ENCODE results near the gene TLR9. TPM values are rescaled to one million over a fixed set of nuclear protein-coding genes. Genes with fewer than 3 reads are reported as not detected.
A peak's percentile ranks its signal among the peaks of the same experiment; 100 is the strongest.

TLR9 gene
- total RNA-seq, 1 experiment from 2014 or later = not detected

- no peak for ATAC-seq
- Mint-ChIP-seq H3K9me3 (no peaks in the 10 kb centered on the region), H3K4me3 (no peak overlapping the region), H3K4me1 (peaks cover 9% of the 10 kb centered on the region), H3K36me3 (no peaks in the 10 kb centered on the region), H3K27me3 (ENCODE audit: low read depth) (no peaks in the 10 kb centered on the region), H3K27ac (no peak overlapping the region; the same call in 1 of the 2 replicates)
- TF ChIP-seq HMGXB4 (CRISPR knock-in tag; IDR thresholded peaks at IDR 0.05) (no peak), ESRRA (CRISPR knock-in tag; IDR thresholded peaks at IDR 0.05; ENCODE audit: borderline replicate concordance) (no peak), FOXK1 (CRISPR knock-in tag; IDR thresholded peaks at IDR 0.05) (no peak), NFE2L1 (CRISPR knock-in tag; IDR thresholded peaks at IDR 0.05) (no peak), GTF2I (CRISPR knock-in tag; conservative IDR thresholded peaks at IDR 0.05) (no peak)
- no peak for DNase-seq (ENCODE audit: low spot score)
- POLR2A ChIA-PET = no interaction called here
- CTCF ChIA-PET = interaction anchor here (0.5 to 11.5 kb wide), 5 partner anchors 11 to 161 kb away, joined by 3 to 222 read pairs (median 73); partner anchors contain the start of gene TWF2
These were observed 1.7 kb downstream of the TLR9 start for GRCh38 chr3:52223449-52224408.

GRCh38 chr3:52222319-52223221 is 2.9 kb downstream of the TLR9 start:
- H3K4me3 Mint-ChIP-seq = no peak overlapping the region
- ChIA-PET POLR2A (interaction anchor here (0.6 to 0.9 kb wide), 2 partner anchors 15 to 18 kb away, joined by 3 read pairs; no protein-coding TSS in a partner anchor), CTCF (interaction anchor here (0.5 to 11.5 kb wide), 12 partner anchors 12 to 190 kb away, joined by 3 to 222 read pairs (median 20); partner anchors contain the start of genes PPM1M, TWF2 and WDR82)
- no peaks in the 10 kb centered on the region for H3K27me3 Mint-ChIP-seq (ENCODE audit: low read depth)
- peaks cover 9% of the 10 kb centered on the region for H3K4me1 Mint-ChIP-seq
- no peaks in the 10 kb centered on the region for H3K9me3 Mint-ChIP-seq
- H3K27ac Mint-ChIP-seq = peak overlapping the region; percentile 68; the same call in 1 of the 2 replicates
- no peak for TF ChIP-seq HMGA2 (CRISPR knock-in tag; IDR thresholded peaks at IDR 0.05)
- TF ChIP-seq GTF2I (CRISPR knock-in tag; conservative IDR thresholded peaks at IDR 0.05) = no peak
- ATAC-seq = no peak
- no peaks in the 10 kb centered on the region for H3K36me3 Mint-ChIP-seq
- DNase-seq (ENCODE audit: low spot score) = no peak

- no peak for TF ChIP-seq KAT7 (CRISPR knock-in tag; IDR thresholded peaks at IDR 0.05; ENCODE audit: borderline replicate concordance)
- 0 out of 2 replicates have a peak, but pooled peaks have one; percentile 39 for TF ChIP-seq RELA (CRISPR knock-in tag; IDR thresholded peaks at IDR 0.05; ENCODE audit: borderline replicate concordance)
- ATAC-seq (no peak), DNase-seq (ENCODE audit: low spot score) (no peak)
- Mint-ChIP-seq H3K27ac (no peak overlapping the region), H3K9me3 (no peaks in the 10 kb centered on the region), H3K4me3 (no peak overlapping the region), H3K27me3 (ENCODE audit: low read depth) (no peaks in the 10 kb centered on the region), H3K36me3 (no peaks in the 10 kb centered on the region), H3K4me1 (peaks cover 9% of the 10 kb centered on the region)
- POLR2A ChIA-PET = interaction anchor here (0.6 to 0.9 kb wide), 2 partner anchors 16 to 19 kb away, joined by 3 read pairs; no protein-coding TSS in a partner anchor
- CTCF ChIA-PET = interaction anchor here (0.5 to 11.5 kb wide), 31 partner anchors 13 to 225 kb away, joined by 3 to 222 read pairs (median 11); partner anchors contain the start of genes PPM1M, TWF2 and WDR82
These were observed 3.7 kb downstream of the TLR9 start for GRCh38 chr3:52221563-52222318.

- H3K36me3 Mint-ChIP-seq = peaks cover 2% of the 10 kb centered on the region; the same call in 1 of the 2 replicates
- H3K4me3 Mint-ChIP-seq = no peak overlapping the region
- no peaks in the 10 kb centered on the region for H3K27me3 Mint-ChIP-seq (ENCODE audit: low read depth)
- H3K9me3 Mint-ChIP-seq = no peaks in the 10 kb centered on the region
- ChIA-PET CTCF (interaction anchor here (0.5 to 11.5 kb wide), 74 partner anchors 9 to 540 kb away, joined by 3 to 222 read pairs (median 6); partner anchors contain the start of genes DUSP7, GLYCTK, POC1A and PPM1M), POLR2A (interaction anchor here (1.5 kb wide), 1 partner anchor 16 kb away, joined by 3 read pairs; no protein-coding TSS in a partner anchor)
- DNase-seq (ENCODE audit: low spot score) = no peak
- no peak overlapping the region for H3K27ac Mint-ChIP-seq
- no peak for ATAC-seq
- H3K4me1 Mint-ChIP-seq = peaks cover 9% of the 10 kb centered on the region
- TF ChIP-seq SMAD3 (CRISPR knock-in tag; IDR thresholded peaks at IDR 0.05; ENCODE audit: borderline replicate concordance) = no peak
- TF ChIP-seq CBFB (CRISPR knock-in tag; IDR thresholded peaks at IDR 0.05; ENCODE audit: low read depth) = no peak
- TF ChIP-seq ZNF512 (CRISPR knock-in tag; IDR thresholded peaks at IDR 0.05; ENCODE audit: borderline replicate concordance) = no peak
- no peak for TF ChIP-seq FOXP4 (CRISPR knock-in tag; IDR thresholded peaks at IDR 0.05)
- no peak for TF ChIP-seq ZNF121 (CRISPR knock-in tag; IDR thresholded peaks at IDR 0.05)
- TF ChIP-seq ZNF671 (CRISPR knock-in tag; IDR thresholded peaks at IDR 0.05) = no peak
- TF ChIP-seq ZNF396 (CRISPR knock-in tag; IDR thresholded peaks at IDR 0.05; ENCODE audit: borderline replicate concordance) = no peak
- no peak for TF ChIP-seq CREB1 (CRISPR knock-in tag; IDR thresholded peaks at IDR 0.05)
These were observed 4.3 kb downstream of the TLR9 start for GRCh38 chr3:52221141-52221562.
